Medulla oblongata (tissue), 1 donor: ENCODE measurements around the gene LACTB.
"Not testable (repeated sequence)": the region's sequence is repeated elsewhere in the genome, so short reads cannot be mapped to it uniquely, and the experiment has no call there.

Experiments
- DNase-seq: peaks from one replicate; pipeline ENCODE4 v3.0.0-alpha.2; 2015; ENCODE audit errors: extremely low spot score

Gene LACTB

DNA sequence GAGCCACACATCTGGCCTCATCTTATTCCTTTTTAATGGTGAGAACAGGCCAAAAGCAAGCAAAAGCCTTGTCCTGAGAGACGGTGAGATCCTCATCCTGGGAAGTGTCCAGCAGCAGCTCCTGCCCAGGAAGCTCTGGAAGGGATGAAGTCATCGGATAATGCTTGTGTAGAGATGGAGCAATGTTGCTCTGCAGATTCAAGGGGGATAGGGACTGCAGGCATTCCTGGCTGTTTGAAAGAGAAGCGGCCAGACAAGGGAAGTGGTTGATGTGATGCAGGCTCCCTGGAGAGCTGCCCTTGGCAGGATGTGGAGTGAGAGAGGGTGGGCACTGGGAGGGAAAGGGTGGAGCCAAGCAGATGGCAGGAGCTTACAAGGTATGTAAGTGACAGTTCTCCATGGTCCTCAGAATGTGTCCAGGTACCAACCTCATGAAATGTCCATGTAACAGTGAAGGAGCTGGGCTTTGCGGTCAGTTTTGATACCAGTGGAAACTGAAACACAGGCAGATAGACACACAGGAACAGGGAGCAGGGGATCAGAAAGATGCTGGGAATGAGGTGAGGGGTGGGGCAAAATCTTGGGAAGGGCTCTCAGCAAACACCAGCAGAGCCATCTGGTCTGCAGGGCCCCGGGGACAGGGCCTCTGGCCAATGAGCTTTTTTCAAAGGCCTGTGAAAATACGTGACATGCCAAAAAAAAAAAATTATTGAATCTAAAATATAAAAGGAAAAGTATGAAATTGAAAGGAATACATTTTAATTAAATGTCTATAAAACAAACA is 32.2 kb upstream of the LACTB start:
- no peak for DNase-seq

DNA sequence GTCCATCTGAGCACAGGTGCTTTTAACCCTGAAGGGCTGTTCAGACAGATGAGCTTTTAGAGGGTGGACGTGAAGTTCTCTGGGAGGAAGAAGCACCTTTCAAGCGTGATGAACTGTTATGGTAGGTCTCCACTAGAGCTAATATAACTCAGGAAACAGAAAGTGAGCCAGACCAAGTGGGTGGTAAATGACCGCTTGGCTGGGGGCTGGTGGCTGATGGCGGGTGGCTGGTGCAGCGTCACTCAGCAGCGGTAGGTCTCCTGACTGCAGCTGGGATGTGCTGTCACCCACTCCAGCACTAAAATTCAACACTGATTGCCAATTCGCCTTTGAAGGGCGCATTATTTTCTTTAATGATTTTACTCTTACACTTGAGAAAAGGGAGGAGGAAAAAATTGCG is 31.2 kb upstream of the LACTB start:
- no peak for DNase-seq

DNA sequence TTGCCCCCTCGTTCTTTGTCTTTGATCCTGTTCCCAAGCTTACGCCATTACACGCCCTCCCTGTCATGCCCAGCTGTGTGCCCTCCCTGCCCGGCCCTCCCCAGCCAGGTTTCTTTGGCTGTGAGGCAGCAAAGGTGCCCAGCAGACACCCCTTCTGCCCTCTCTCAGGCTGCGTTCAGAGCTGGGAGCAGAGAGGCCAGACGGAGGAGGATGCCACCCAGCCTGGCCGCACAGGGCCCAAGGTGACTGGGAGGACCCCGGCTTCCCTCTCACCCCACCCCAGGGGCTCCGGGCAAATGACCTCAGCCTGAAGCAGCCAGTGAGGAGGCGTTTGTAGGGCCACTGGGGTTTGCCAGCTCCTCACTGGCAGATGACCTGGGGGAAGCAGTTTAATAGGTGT is 30.8 kb upstream of the LACTB start:
- DNase-seq, result no peak

DNA sequence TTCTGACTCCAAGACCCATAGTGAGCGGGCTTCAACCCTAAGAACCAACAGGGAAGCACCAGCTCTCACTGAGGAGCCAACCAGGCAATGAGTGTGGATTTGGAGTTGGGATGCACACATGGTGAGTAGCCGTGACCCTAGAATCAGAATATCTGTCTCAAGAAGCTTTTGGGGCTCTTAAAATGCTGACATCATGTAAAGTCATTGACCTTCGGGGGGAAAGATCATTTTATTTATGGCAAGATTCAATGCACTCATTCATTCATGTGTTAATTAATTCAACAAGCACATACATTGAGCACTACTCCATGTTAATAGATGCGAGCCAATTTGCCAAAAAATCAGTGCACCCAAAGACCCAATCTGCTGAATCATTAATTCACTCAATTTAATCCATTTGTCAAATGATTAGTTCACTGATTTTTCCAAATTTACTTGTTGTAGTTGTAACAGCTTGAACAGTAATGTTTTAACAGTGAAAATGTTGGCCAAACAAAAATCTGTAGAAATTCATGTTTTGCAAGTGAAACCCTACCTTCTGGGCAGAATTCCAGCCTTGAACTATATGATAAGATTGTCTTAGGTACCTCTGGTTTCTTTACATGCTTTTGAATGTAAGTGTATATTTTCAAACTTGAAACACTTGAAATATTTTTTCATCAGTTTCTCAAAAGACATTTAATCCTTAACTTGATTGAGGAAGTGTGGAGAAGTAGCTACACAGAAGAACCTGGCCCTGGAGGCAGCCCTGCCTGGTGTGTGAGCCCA is 29.8 kb upstream of the LACTB start:
- DNase-seq, result no peak

DNA sequence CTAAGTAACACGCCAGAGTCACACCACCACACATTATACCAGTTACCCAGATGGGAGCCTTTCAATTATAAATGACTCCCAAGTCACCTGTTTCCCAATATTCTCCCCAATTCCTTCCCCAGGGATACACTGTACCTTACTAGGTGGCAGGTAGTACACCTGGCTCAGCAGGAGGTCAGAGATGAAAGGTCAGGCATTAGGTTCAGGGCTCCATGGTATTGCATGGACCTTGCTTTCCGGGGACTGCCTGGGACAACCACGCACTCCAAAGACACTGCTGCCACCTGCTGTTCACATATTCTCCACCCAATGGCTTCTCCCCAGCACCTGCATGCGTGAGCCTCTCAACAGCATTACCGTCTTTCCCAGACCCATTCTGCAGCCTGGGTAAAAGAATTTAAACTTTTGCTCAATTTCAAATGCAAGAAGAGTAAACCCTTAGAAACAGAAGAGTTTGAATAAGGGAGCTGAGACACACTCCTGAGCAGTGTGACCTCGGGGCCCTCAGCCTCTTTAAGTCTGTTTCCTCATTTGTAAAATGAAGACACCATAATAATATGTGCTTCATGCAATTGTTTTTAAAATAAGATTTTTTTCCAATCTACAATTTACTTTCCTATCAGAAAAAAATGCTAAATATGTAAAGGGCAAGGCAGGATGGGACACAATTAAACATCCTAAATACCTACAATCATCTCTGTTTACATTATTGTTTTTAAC is 28.0 kb upstream of the LACTB start:
- DNase-seq, result peak; percentile 90

DNA sequence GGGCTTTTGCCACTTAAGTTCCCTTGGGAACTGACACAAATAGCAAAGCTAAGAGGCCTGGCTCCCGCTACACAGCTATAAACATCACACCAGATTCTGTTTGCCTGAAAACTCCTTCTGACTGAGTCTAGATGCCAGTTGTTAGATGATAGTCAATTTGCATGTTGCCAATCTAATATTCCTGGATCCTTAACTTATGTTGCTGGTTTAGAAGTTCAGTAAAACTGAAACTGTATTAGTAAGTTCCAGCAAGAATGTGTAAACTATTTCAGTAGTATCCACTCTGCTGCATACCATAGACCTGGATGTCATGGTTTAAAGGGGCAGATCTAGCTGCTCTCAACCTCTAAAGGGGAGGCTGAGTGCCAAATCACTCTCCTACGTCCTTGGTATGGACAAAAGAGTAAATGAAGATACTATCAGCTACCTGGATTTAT is 27.1 kb upstream of the LACTB start:
- DNase-seq, result no peak

DNA sequence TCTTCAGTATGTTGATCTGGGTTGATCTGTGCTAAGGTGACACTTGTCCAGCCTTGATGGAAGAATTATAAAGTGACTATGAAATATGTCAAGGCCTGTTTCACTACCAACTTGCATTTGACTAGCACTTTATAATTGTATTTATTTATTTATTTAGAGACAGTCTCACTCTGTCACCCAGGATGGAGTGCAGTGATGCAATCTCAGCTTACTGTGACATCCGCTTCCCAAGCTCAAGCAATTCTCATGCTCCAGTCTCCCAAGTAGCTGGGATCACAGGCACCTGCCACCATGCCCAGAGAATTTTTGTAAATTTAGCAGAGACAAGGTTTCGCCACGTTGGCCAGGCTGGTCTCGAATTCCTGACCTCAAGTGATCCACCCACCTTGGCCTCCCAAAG is 25.5 kb upstream of the LACTB start:
- no peak for DNase-seq

DNA sequence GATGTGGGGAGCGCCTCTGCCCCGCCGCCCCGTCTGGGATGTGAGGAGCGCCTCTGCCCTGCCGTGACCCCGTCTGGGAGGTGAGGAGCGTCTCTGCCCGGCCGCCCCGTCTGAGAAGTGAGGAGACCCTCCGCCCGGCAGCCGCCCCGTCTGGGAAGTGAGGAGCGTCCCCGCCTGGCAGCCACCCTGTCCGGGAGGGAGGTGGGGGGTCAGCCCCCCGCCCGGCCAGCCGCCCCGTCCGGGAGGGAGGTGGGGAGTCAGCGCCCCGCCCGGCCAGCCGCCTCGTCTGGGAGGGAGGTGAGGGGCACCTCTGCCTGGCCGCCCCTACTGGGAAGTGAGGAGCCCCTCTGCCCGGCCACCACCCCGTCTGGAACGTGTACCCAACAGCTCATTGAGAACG is 22.8 kb upstream of the LACTB start:
- DNase-seq, result not testable (repeated sequence)

DNA sequence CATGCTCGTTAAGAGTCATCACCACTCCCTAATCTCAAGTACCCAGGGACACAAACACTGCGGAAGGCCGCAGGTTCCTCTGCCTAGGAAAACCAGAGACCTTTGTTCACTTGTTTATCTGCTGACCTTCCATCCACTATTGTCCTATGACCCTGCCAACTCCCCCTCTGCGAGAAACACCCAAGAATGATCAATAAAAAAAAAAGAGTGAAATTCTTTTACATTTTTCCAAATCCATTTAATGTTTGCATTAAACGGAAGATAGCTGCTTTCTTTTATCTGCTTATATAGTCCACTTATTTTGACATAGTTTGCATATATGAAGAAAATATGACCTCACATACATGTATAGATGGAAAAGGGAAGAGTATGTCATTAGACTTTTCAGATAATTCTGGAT is 22.1 kb upstream of the LACTB start:
- DNase-seq, result not testable (repeated sequence)

DNA sequence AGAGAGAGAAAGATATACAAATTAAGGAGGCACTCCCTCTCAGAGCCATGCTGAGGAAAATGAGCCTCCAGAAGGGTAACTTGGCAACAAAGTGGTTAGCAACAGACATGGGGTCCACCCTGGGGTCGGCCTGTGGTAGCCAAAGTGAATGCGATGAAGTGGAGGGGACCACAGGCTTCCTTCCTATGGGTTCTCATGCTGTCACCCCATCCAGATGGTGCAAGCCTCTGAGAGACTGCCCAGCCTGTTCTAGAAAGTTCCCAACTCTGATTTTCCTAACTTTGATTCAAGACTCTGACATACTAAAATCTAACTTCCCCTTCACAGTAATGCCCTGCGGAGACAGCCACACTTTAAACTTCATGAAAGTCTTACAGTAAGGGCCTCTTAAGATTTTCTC is 18.2 kb upstream of the LACTB start:
- no peak for DNase-seq

DNA sequence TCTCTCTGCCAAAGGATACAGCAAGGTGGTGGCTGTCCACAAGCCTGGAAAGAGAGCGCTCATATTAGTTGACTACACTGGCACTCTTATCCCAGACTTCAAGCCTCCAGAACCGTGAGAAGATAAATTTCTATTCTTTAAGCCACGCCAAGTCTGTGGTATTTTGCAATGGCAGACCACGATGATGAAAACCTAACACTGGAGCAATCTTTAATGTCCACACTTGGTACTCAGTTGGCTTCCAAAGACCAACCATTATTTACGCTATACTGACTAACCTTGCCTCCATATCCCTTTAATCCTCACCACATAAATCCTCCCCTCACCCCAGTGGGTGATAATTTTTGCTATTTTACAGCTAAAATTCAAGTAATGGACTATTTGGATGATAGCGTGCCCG is 16.9 kb upstream of the LACTB start:
- DNase-seq, result no peak

DNA sequence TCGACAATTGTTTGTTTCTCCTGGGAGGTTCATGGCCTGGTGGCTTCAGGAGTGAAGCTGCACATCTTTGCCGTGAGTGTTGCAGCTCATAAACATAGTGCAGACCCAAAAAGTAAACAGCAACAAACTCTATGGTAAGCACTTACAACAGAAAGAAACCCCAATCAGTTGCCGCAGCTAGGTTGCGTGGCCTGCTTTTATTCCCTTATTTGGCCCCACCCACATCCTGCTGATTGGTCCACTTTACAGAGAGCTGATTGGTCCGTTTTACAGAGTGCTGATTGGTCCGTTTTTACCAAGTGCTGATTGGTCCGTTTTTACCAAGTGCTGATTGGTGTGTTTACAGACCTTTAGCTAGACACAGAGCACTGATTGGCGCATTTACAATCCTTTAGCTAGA is 16.3 kb upstream of the LACTB start:
- DNase-seq, result not testable (repeated sequence)

DNA sequence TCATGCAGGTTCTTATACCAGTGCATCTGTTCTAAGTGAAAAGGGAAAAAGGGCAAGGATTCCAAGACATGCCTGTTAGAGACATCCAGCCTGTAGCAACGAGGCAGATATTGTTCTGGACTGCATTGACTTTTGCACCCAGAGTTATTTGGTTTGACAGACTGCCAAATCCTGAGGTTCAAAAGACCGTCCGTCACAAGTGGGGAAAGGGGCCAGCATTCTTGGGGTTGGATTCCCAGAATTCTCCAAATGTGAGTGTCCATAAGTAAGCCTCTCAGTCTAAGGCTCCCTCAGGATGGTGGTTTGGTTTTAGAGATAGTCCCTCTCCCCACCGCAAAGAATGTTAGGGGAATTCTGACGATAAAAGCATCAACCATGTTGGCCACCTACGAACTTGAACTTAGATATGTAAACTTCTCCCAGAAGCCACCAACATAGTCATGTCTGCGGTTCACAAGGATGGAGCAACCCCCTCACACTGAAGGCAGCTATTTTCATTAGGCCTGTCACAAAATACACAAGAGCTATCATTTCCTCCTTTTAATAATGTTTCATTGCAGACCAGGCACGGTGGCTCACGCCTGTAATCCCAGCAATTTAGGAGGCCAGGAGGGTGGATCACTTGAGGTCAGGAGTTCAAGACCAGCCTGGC is 13.6 kb upstream of the LACTB start:
- DNase-seq, result no peak

DNA sequence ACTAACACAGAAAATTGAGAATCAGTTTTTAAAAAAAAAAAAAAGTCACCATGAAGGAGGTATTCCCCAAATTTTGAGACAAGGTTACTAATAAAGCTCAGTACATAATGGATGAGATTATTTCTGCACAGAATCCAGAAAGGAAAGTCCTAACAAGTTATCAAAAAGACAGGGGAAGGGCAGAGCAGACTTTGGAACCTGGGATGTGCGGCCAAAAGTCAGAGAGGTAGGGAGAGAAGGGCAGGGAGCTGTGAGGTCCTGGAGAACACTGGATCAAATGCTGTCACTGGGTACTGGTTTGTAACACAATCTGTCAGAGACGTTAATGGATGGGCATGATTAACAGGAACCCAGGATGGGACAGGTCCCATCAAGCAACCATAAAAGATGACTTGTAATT is 12.2 kb upstream of the LACTB start:
- DNase-seq, result no peak

DNA sequence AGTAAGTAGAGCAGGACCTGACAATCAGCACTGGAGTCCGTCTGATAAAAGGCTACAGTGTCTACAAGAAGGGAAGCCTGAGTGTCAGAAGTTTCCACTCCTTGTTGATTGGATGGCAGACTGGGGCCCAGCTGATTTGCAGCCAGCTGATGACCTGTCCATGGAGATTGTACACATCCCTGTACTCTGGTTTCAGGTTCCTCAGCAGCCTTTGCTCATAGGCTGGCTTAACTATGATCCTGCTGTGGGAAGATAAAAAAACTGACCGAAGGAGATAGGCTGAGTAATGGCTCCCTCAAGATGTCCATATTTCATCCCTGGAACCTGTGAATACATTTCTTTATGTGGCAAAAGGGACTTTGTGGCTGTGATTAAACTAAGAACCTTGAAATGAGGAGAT is 11.7 kb upstream of the LACTB start:
- DNase-seq, result no peak

DNA sequence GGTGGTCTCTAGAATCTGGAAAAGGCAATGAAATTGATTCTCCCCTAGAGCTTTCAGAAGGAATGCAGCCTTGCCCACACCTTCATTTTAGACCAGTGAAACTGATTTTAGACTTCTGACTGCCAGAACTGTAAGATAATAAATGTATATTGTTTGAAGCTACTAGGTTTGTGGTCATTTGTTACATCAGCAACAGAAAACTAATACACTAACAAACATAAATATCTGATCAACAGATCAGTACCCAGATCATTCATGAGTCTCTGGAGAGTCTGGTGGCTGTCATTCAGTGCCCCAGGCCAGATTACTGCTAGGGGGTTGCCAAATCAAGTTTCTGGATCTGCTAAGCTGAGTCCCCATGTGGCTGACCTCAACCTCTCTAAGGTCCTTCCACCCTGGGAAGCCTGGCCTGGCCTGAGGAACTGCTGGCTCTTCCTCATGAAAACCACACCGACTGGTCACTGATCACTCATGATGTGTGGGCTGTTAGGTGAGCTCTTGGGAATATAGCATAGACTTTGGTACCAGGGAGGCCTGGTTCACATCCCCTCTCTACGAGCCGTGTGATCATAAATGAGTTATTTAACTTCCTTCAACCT is 11.1 kb upstream of the LACTB start:
- DNase-seq, result no peak

DNA sequence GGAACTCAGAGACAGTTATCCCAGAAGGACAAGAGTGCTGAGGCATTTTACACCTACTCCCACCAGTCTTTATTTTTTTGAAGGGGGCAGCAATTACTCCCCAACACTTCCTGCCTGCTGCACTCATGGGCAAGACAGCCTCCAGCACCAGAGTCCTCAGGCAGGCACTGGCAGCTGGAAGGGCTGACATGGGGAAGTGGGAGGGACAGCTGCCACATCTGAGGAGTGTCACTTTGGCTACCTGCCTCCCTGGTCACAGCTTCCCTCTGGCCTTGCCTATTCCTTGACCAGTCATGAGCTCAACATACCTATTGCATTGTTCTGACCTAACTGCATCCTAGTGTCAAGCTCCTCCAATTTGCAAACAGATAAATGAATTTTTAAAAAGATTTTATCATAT is 10.2 kb upstream of the LACTB start:
- DNase-seq, result no peak

DNA sequence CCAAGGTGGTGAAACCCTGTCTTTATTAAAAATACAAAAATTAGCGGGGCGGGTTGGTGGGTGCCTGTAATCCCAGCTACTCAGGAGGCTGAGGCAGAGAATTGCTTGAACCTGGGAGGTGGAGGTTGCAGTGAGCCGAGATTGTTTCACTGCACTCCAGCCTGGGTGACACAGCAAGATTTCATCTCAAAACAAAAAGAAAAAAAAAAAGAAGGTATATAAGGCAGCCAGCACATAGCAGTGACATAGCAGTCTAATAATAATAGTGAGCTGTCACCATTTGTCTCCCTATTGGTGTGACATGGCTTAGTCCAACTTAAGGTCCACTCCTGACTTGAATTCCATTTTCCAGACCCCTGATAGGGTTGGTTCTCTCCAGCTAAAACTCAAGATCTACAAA is 8.8 kb upstream of the LACTB start:
- DNase-seq, result no peak

DNA sequence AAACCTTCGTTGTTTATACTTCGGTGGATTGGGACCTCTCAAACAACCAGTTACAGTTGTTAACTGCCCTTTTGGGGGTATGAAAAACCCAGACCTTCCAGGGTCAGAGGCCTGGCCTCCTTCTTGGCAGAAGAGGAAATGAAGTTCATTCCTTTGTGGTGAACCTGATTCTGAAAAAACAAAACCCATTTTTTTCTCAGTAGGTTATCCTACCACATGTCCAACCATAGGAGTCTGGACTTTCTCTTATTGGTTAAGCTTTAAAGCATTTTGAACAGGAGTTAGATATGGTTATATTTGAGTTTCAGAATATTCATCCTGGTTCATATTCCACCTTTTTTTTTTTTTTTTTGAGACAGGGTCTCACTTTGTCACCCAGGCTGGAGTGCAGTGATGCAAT is 7.2 kb upstream of the LACTB start:
- DNase-seq, result no peak

DNA sequence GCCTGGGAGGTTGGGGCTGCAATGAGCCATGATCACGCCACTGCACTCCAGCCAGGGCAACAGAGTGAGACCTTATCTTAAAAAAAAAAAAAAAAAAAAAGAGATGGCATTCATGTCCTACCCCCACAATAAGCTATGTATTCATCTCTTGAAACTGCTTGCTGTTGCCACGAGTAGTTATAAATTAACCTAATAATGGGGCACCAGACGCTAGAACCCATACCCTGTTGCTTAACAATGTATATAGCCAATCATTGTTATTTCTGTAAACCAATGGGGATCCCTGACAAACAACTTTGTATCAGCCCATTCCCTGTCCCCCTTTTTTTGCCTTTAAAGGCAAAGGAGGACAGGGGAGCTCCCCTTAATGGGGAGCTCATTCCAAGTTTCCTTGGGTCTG is 2.8 kb upstream of the LACTB start:
- DNase-seq, result no peak

DNA sequence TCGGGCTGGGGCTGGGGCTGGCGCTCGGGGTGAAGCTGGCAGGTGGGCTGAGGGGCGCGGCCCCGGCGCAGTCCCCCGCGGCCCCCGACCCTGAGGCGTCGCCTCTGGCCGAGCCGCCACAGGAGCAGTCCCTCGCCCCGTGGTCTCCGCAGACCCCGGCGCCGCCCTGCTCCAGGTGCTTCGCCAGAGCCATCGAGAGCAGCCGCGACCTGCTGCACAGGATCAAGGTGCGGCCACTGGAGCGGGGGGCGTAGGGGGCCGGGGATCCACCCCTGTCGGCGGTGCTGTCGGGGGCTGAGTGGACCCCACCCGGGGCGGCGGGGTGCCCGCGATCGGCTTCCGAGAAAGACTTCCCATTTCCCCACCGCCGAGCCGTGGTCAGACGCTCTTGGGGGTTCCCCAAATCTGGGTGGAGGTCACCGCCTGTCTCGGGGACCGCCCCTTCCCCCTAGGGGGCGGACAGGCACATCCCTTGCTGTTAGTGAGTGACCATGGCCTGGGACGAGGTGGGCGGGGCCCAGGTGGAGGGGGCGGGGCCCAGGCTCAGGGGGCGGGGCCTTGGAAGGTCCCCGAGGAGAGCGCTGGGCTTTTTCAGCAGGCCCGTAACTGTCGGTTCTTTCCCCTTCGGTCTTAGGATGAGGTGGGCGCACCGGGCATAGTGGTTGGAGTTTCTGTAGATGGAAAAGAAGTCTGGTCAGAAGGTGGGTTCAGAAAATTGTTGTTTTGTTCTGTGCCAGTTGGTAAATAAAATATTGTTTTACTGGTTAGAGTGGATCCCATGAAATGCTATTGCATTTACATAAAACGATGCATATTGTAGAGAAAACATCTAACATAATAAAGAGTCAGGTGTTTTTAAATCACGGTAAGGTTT is 578 bp downstream of the LACTB start:
- peak; percentile 91 for DNase-seq
